Prostate gland (tissue), 2 donors: ENCODE measurements around the gene ATP9A. TPM values are rescaled to one million over a fixed set of nuclear protein-coding genes. Genes with fewer than 3 reads are reported as not detected.

ENCODE experiments used
- DNase-seq: peaks from one replicate; pipeline ENCODE4 v3.0.0-alpha.2; 2019; ENCODE audit warnings: low spot score
- H3K27ac ChIP-seq, 2 donors: fragments of 200-600 bp; sonication (generic); 2 replicates each; pipeline ENCODE4 v1.5.1; 2017 to 2019
- H3K27me3 ChIP-seq: fragments of 200-600 bp; sonication (generic); replicated peaks from 2 replicates; pipeline ENCODE4 v1.5.1; 2019; ENCODE audit not compliant: insufficient read depth
- H3K36me3 ChIP-seq, 2 donors: fragments of 200-600 bp; sonication (generic); 1 replicate in 1 of 2; 2 replicates in 1 of 2; pipeline versions ENCODE4 v1.5.1 to v1.8.1; 2017 to 2019
- H3K4me1 ChIP-seq: fragments of 200-600 bp; sonication (generic); replicated peaks from 2 replicates; pipeline ENCODE4 v1.5.1; 2019
- H3K4me3 ChIP-seq, 2 donors: fragments of 200-600 bp; sonication (generic); 2 replicates each; pipeline ENCODE4 v1.5.1; 2017 to 2019
- H3K9me3 ChIP-seq: fragments of 200-600 bp; sonication (generic); 2 replicates; pipeline ENCODE4 v1.5.1; 2017
- CTCF ChIP-seq, 4 experiments: fragments of 200-600 bp in 2 of 4; fragments of 450-650 bp in 2 of 4; sonication (generic) in 2 of 4; IDR thresholded peaks; 1 replicate in 3 of 4; 2 replicates in 1 of 4; pipeline ENCODE4 v1.5.1; 2016 to 2019; ENCODE audit warnings: antibody characterized with exemption in 4 of 4, mild to moderate bottlenecking in 2 of 4, moderate library complexity in 2 of 4
- POLR2A ChIP-seq: fragments of 450-650 bp; IDR thresholded peaks from one replicate; pipeline ENCODE4 v1.6.1; 2016; ENCODE audit warnings: antibody characterized with exemption, mild to moderate bottlenecking
- POLR2AphosphoS5 ChIP-seq: sonication (generic); formaldehyde crosslinking; IDR thresholded peaks from one replicate; pipeline ENCODE4 v1.6.1; 2017; ENCODE audit warnings: antibody characterized with exemption
- WGBS: methylation state at CpG from one replicate; pipeline ENCODE4 v1.1.5; 2018; 5-methylcytosine and 5-hydroxymethylcytosine counted together
- intact Hi-C: fragments of 100-400 bp; cut with DNase I; formaldehyde crosslinking; loops from one replicate; pipeline ENCODE4 v1.14.2; 2022
- total RNA-seq, 2 donors: library from RNA; depleted of rRNA; stranded (reverse); fragments of >200 nt; gene quantifications; one replicate each; pipeline ENCODE4 v1.1.0, GENCODE V29; 2016

Gene ATP9A
- total RNA-seq, 2 donors from 2014 or later: 35.1 to 118 TPM

- Histone ChIP-seq H3K27ac (no peak overlapping the region), H3K27me3 (no peaks in the 10 kb centered on the region), H3K4me3 (no peak overlapping the region), H3K36me3 (no peaks in the 10 kb centered on the region), H3K4me1 (no peaks in the 10 kb centered on the region), H3K9me3 (no peaks in the 10 kb centered on the region)
- WGBS: 72% methylated on average over 2 of the region's 2 CpGs
- TF ChIP-seq CTCF (IDR thresholded peaks at IDR 0.05): no peak
- TF ChIP-seq POLR2AphosphoS5: no peak
- TF ChIP-seq POLR2A: no peak
- intact Hi-C loops: no loop called here
- no peak for DNase-seq
These were observed 161.0 kb downstream of the ATP9A start for GRCh38 chr20:51607170-51607569.

GRCh38 chr20:51604851-51605250 lies 163.3 kb downstream of the ATP9A start:
- intact Hi-C loops: no loop called here
- TF ChIP-seq CTCF (IDR thresholded peaks at IDR 0.05): no peak
- TF ChIP-seq POLR2A: no peak
- TF ChIP-seq POLR2AphosphoS5: no peak
- Histone ChIP-seq H3K27me3 (no peaks in the 10 kb centered on the region), H3K4me1 (no peaks in the 10 kb centered on the region), H3K9me3 (no peaks in the 10 kb centered on the region), H3K27ac (no peak overlapping the region), H3K4me3 (no peak overlapping the region), H3K36me3 (peaks cover 0 to 3% of the 10 kb centered on the region in 2 donors)
- no peak for DNase-seq
- WGBS: 95% methylated on average over 14 of the region's 14 CpGs

GRCh38 chr20:51602131-51602530 lies 166.1 kb downstream of the ATP9A start:
- Histone ChIP-seq H3K27me3 (no peaks in the 10 kb centered on the region), H3K36me3 (peaks cover 0 to 3% of the 10 kb centered on the region in 2 donors), H3K27ac (no peak overlapping the region), H3K9me3 (no peaks in the 10 kb centered on the region), H3K4me1 (no peaks in the 10 kb centered on the region), H3K4me3 (no peak overlapping the region)
- intact Hi-C loops: no loop called here
- 89% methylated on average over 5 of the region's 5 CpGs for WGBS
- no peak for DNase-seq
- no peak for TF ChIP-seq POLR2AphosphoS5
- no peak for TF ChIP-seq CTCF (IDR thresholded peaks at IDR 0.05)
- no peak for TF ChIP-seq POLR2A

DNA sequence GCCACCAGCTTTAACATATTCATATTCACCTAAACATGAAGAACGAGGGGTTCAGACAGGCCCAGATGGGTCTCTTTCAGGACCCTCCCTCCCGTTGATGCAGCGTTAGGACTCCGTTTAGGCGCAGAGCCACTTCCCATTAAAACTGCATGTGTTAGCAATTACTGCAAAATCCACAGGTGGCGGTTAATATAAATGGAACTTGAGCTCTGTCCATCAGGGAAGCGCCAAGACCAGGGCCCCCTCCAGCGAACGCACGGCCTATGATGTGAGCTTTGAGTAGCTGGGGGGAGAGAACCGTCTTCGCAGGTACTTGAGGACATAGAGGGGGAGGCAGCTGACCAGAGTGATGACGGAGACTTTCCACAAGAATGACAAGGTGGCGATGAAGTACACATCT lies 167.2 kb downstream of the ATP9A start:
- H3K27me3 ChIP-seq: no peaks in the 10 kb centered on the region
- H3K4me1 ChIP-seq: no peaks in the 10 kb centered on the region
- H3K27ac ChIP-seq: no peak overlapping the region
- no peak overlapping the region for H3K4me3 ChIP-seq
- WGBS: 77% methylated on average over 14 of the region's 14 CpGs
- no peaks in the 10 kb centered on the region for H3K9me3 ChIP-seq
- H3K36me3 ChIP-seq: peaks cover 0 to 3% of the 10 kb centered on the region in 2 donors
- DNase-seq: no peak
- TF ChIP-seq POLR2A (no peak), CTCF (IDR thresholded peaks at IDR 0.05) (no peak), POLR2AphosphoS5 (no peak)
- intact Hi-C loops: no loop called here

- Histone ChIP-seq H3K9me3 (no peaks in the 10 kb centered on the region), H3K4me3 (no peak overlapping the region), H3K4me1 (no peaks in the 10 kb centered on the region), H3K36me3 (peaks cover 0 to 3% of the 10 kb centered on the region in 2 donors), H3K27ac (no peak overlapping the region), H3K27me3 (no peaks in the 10 kb centered on the region)
- WGBS: 70% methylated on average over 7 of the region's 7 CpGs
- TF ChIP-seq CTCF (IDR thresholded peaks at IDR 0.05): no peak
- no peak for TF ChIP-seq POLR2AphosphoS5
- TF ChIP-seq POLR2A: no peak
- intact Hi-C loops: no loop called here
- no peak for DNase-seq
These were observed 168.2 kb downstream of the ATP9A start for GRCh38 chr20:51600016-51600420.
